ENCODE results near the gene SLC4A2.

DNA sequence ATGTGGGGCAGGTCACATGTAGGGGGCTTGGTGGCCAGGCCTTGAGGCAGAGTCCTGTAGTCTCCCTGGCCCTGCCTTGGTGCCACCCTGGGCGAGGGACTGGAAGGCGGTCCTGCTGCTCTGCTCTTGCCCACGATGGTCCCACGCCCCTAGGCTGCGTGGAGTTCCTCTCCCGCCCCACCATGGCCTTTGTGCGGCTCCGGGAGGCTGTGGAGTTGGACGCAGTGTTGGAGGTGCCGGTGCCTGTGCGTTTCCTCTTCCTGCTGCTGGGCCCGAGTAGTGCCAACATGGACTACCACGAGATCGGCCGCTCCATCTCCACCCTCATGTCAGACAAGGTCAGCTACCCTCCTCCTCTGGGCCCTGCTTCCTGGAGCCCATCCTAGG, 11.2 kb downstream of the SLC4A2 start:
- TF ChIP-seq TEAD4 (CRISPR knock-in tag; IDR thresholded peaks at IDR 0.05) (no peak), ATF2 (CRISPR knock-in tag; IDR thresholded peaks at IDR 0.05; ENCODE audit: borderline replicate concordance, low read depth) (no peak), TEAD1 (CRISPR knock-in tag; IDR thresholded peaks at IDR 0.05) (no peak), CTCF (IDR thresholded peaks at IDR 0.05) (no peak), NFE2L1 (CRISPR knock-in tag; IDR thresholded peaks at IDR 0.05) (no peak), CREB1 (CRISPR knock-in tag; IDR thresholded peaks at IDR 0.05) (no peak), USF1 (CRISPR knock-in tag; IDR thresholded peaks at IDR 0.05) (no peak)
